GM23338 (cell line): ENCODE measurements around the gene GRIK2. TPM values are rescaled to one million over a fixed set of nuclear protein-coding genes. Genes with fewer than 3 reads are reported as not detected.

Experiments
- ATAC-seq: fragments of 200-7000 bp; cut with Tn5 transposase; 3 replicates; pipeline ENCODE4 v1.9.1; 2020
- DNase-seq: peaks from one replicate; pipeline ENCODE4 v3.0.0-alpha.2; 2015; ENCODE audit warnings: low spot score
- H2AFZ ChIP-seq: fragments of 200-600 bp; sonication (generic); 2 replicates; pipeline ENCODE4 v1.8.0; 2016; ENCODE audit warnings: antibody characterized with exemption, mild to moderate bottlenecking, moderate library complexity
- H3F3A ChIP-seq: fragments of 200-600 bp; sonication (generic); replicated peaks from 2 replicates; pipeline ENCODE4 v1.8.0; 2017; ENCODE audit warnings: antibody characterized with exemption, mixed run types, low read depth
- H3K27ac ChIP-seq: fragments of 200-600 bp; sonication (generic); 2 replicates; pipeline ENCODE4 v1.6.1; 2016; ENCODE audit warnings: low read depth
- H3K27me3 ChIP-seq: fragments of 200-600 bp; sonication (generic); 2 replicates; pipeline ENCODE4 v1.8.0; 2016; ENCODE audit warnings: mild to moderate bottlenecking, mixed run types, moderate library complexity; ENCODE audit not compliant: insufficient read depth
- H3K36me3 ChIP-seq: fragments of 200-600 bp; sonication (generic); 2 replicates; pipeline ENCODE4 v1.8.0; 2016; ENCODE audit warnings: mild to moderate bottlenecking; ENCODE audit not compliant: insufficient read depth
- H3K4me1 ChIP-seq: fragments of 200-600 bp; sonication (generic); 2 replicates; pipeline ENCODE4 v1.8.0; 2016; ENCODE audit warnings: mild to moderate bottlenecking, moderate library complexity; ENCODE audit not compliant: insufficient read depth
- H3K4me2 ChIP-seq: fragments of 200-600 bp; sonication (generic); 2 replicates; pipeline ENCODE4 v1.7.1; 2017; ENCODE audit warnings: mixed run types
- H3K4me3 ChIP-seq: fragments of 200-600 bp; sonication (generic); 2 replicates; pipeline ENCODE4 v1.6.1; 2016; ENCODE audit warnings: mixed run types
- H3K79me2 ChIP-seq: fragments of 200-600 bp; sonication (generic); replicated peaks from 2 replicates; pipeline ENCODE4 v1.8.0; 2017; ENCODE audit warnings: mild to moderate bottlenecking; ENCODE audit not compliant: insufficient read depth
- H3K9me2 ChIP-seq: fragments of 200-600 bp; sonication (generic); 2 replicates; pipeline ENCODE4 v1.8.0; 2017; ENCODE audit not compliant: insufficient read depth
- H4K20me1 ChIP-seq: fragments of 200-600 bp; sonication (generic); replicated peaks from 2 replicates; pipeline ENCODE4 v1.8.0; 2017; ENCODE audit warnings: mild to moderate bottlenecking; ENCODE audit not compliant: insufficient read depth
- H3K27ac Mint-ChIP-seq: 2 replicates; pipeline ENCODE4 v1.8.0; 2020; ENCODE audit warnings: inconsistent platforms, mild to moderate bottlenecking, moderate library complexity, mixed read lengths
- H3K27me3 Mint-ChIP-seq: 3 replicates; pipeline ENCODE4 v1.8.0; 2022; ENCODE audit warnings: low read depth, mild to moderate bottlenecking, moderate library complexity, mixed read lengths, inconsistent platforms; ENCODE audit not compliant: insufficient read depth, poor library complexity
- H3K36me3 Mint-ChIP-seq: 3 replicates; pipeline ENCODE4 v1.8.0; 2021; ENCODE audit warnings: low read depth, mild to moderate bottlenecking, inconsistent platforms, moderate library complexity, mixed read lengths
- H3K4me1 Mint-ChIP-seq: 3 replicates; pipeline ENCODE4 v1.8.0; 2020; ENCODE audit warnings: mild to moderate bottlenecking, inconsistent platforms, mixed read lengths
- H3K4me3 Mint-ChIP-seq: 3 replicates; pipeline ENCODE4 v1.8.0; 2021; ENCODE audit warnings: moderate library complexity, mild to moderate bottlenecking, inconsistent platforms, mixed read lengths
- H3K9me3 Mint-ChIP-seq: 3 replicates; pipeline ENCODE4 v1.8.0; 2020; ENCODE audit warnings: moderate library complexity, mild to moderate bottlenecking, inconsistent platforms, mixed read lengths
- CREB1 ChIP-seq: fragments of 250-450 bp; sonication (Bioruptor Pico); IDR thresholded peaks from 2 replicates; pipeline ENCODE4 v1.5.0; 2020; ENCODE audit warnings: low read depth, mild to moderate bottlenecking, moderate library complexity
- EZH2 ChIP-seq: fragments of 200-600 bp; sonication (generic); IDR thresholded peaks from one replicate; pipeline ENCODE4 v1.8.0; 2017; ENCODE audit warnings: antibody characterized with exemption, mild to moderate bottlenecking, low read depth; ENCODE audit not compliant: unreplicated experiment
- EZH2phosphoT487 ChIP-seq: fragments of 200-600 bp; sonication (generic); IDR thresholded peaks from one replicate; pipeline ENCODE4 v1.8.1; 2018; ENCODE audit warnings: antibody characterized with exemption; ENCODE audit not compliant: unreplicated experiment
- STAT1 ChIP-seq: IDR thresholded peaks from one replicate; pipeline ENCODE4 v1.6.1; 2016; ENCODE audit warnings: antibody characterized with exemption; ENCODE audit not compliant: unreplicated experiment
- polyA plus RNA-seq: library from polyadenylated mRNA; unstranded; fragments of >200 nt; fragmentation: Nextera tagmentation; extraction: Ambion mirVana; gene quantifications from 2 replicates; pipeline ENCODE4 v1.2.1, GENCODE V29; 2016
- total RNA-seq: library from RNA; depleted of rRNA; stranded (reverse); fragments of >200 nt; shearing (Covaris generic); gene quantifications from 2 replicates; pipeline ENCODE4 v1.2.3, GENCODE V29; 2014
- TF ChIP-seq, protein P1 (sequence below): fragments of 250-450 bp; sonication (Bioruptor Pico); IDR thresholded peaks from 2 replicates; pipeline ENCODE4 v1.5.0; 2020; ENCODE audit warnings: mild to moderate bottlenecking, moderate library complexity
- TF ChIP-seq, protein P2 (sequence below): IDR thresholded peaks from 2 replicates; pipeline ENCODE4 v1.6.1; 2016; ENCODE audit warnings: antibody characterized with exemption

Gene GRIK2
- total and polyA plus RNA-seq, 2 experiments from 2014 or later = 0.73 to 3.0 TPM

DNA sequence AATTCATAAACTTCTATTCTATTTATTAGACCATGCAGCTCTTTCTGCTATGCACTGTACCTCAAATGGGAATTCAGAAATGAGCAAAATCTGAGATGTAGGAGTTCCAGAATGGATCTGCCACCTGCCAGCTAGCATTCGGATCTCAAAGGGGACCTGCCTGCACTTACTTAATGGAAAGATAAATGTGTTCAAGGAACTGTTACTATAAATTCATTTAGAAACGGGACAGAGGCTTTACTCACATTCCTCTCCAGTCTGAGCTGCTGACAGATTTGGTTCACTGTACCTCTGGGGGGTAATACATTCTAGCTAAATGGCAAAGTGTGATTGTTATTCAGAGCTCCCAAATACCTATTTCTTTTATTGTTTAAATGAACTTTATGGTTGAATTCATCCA, 384.1 kb downstream of the GRIK2 start:
- Histone ChIP-seq H3K36me3 (no peaks in the 10 kb centered on the region), H3K4me2 (0 out of 2 replicates have a peak overlapping the region, but pooled peaks have one; percentile 5), H3K27me3 (no peaks in the 10 kb centered on the region), H3K4me1 (peaks cover 16% of the 10 kb centered on the region), H2AFZ (no peak overlapping the region), H3F3A (no peaks in the 10 kb centered on the region), H3K9me2 (no peaks in the 10 kb centered on the region), H3K27ac (no peak overlapping the region), H3K79me2 (no peaks in the 10 kb centered on the region), H4K20me1 (no peaks in the 10 kb centered on the region), H3K4me3 (no peak overlapping the region)
- no peak overlapping the region for H3K4me3 Mint-ChIP-seq
- H3K36me3 Mint-ChIP-seq = no peaks in the 10 kb centered on the region
- TF ChIP-seq CREB1 (CRISPR knock-in tag) (no peak), EZH2phosphoT487 (no peak), EZH2 (no peak), STAT1 (no peak)
- TF ChIP-seq, protein P1, sequence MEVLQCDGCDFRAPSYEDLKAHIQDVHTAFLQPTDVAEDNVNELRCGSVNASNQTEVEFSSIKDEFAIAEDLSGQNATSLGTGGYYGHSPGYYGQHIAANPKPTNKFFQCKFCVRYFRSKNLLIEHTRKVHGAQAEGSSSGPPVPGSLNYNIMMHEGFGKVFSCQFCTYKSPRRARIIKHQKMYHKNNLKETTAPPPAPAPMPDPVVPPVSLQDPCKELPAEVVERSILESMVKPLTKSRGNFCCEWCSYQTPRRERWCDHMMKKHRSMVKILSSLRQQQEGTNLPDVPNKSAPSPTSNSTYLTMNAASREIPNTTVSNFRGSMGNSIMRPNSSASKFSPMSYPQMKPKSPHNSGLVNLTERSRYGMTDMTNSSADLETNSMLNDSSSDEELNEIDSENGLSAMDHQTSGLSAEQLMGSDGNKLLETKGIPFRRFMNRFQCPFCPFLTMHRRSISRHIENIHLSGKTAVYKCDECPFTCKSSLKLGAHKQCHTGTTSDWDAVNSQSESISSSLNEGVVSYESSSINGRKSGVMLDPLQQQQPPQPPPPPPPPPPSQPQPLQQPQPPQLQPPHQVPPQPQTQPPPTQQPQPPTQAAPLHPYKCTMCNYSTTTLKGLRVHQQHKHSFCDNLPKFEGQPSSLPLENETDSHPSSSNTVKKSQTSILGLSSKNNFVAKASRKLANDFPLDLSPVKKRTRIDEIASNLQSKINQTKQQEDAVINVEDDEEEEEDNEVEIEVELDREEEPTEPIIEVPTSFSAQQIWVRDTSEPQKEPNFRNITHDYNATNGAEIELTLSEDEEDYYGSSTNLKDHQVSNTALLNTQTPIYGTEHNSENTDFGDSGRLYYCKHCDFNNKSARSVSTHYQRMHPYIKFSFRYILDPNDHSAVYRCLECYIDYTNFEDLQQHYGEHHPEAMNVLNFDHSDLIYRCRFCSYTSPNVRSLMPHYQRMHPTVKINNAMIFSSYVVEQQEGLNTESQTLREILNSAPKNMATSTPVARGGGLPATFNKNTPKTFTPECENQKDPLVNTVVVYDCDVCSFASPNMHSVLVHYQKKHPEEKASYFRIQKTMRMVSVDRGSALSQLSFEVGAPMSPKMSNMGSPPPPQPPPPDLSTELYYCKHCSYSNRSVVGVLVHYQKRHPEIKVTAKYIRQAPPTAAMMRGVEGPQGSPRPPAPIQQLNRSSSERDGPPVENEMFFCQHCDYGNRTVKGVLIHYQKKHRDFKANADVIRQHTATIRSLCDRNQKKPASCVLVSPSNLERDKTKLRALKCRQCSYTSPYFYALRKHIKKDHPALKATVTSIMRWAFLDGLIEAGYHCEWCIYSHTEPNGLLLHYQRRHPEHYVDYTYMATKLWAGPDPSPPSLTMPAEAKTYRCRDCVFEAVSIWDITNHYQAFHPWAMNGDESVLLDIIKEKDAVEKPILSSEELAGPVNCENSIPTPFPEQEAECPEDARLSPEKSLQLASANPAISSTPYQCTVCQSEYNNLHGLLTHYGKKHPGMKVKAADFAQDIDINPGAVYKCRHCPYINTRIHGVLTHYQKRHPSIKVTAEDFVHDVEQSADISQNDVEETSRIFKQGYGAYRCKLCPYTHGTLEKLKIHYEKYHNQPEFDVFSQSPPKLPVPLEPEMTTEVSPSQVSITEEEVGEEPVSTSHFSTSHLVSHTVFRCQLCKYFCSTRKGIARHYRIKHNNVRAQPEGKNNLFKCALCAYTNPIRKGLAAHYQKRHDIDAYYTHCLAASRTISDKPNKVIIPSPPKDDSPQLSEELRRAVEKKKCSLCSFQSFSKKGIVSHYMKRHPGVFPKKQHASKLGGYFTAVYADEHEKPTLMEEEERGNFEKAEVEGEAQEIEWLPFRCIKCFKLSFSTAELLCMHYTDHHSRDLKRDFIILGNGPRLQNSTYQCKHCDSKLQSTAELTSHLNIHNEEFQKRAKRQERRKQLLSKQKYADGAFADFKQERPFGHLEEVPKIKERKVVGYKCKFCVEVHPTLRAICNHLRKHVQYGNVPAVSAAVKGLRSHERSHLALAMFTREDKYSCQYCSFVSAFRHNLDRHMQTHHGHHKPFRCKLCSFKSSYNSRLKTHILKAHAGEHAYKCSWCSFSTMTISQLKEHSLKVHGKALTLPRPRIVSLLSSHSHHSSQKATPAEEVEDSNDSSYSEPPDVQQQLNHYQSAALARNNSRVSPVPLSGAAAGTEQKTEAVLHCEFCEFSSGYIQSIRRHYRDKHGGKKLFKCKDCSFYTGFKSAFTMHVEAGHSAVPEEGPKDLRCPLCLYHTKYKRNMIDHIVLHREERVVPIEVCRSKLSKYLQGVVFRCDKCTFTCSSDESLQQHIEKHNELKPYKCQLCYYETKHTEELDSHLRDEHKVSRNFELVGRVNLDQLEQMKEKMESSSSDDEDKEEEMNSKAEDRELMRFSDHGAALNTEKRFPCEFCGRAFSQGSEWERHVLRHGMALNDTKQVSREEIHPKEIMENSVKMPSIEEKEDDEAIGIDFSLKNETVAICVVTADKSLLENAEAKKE = no peak
- TF ChIP-seq, protein P2, sequence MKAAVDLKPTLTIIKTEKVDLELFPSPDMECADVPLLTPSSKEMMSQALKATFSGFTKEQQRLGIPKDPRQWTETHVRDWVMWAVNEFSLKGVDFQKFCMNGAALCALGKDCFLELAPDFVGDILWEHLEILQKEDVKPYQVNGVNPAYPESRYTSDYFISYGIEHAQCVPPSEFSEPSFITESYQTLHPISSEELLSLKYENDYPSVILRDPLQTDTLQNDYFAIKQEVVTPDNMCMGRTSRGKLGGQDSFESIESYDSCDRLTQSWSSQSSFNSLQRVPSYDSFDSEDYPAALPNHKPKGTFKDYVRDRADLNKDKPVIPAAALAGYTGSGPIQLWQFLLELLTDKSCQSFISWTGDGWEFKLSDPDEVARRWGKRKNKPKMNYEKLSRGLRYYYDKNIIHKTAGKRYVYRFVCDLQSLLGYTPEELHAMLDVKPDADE = no peak
- H3K4me1 Mint-ChIP-seq = peaks cover 17% of the 10 kb centered on the region
- H3K9me3 Mint-ChIP-seq = no peaks in the 10 kb centered on the region
- no peaks in the 10 kb centered on the region for H3K27me3 Mint-ChIP-seq
- DNase-seq (no peak), ATAC-seq (no peak; the same call in 2 of the 3 replicates)
- H3K27ac Mint-ChIP-seq = no peak overlapping the region; the same call in 1 of the 2 replicates
